Natural killer cell (primary cell): ENCODE measurements around the gene ATP5F1C. TPM values are rescaled to one million over a fixed set of nuclear protein-coding genes. Genes with fewer than 3 reads are reported as not detected.

Source experiments
- ATAC-seq, 3 donors: fragments of 150-1000 bp in 2 of 3; fragments of 200-7000 bp in 1 of 3; cut with Tn5 transposase; 1 replicate in 1 of 3; 2 replicates in 2 of 3; pipeline ENCODE4 v1.10.0; 2021; ENCODE audit warnings: mild to moderate bottlenecking in 2 of 3, moderate library complexity in 2 of 3
- DNase-seq, 2 donors: peaks; one replicate each; pipeline versions ENCODE4 v3.0.0 to v3.0.0-alpha.2; 2013 to 2021; ENCODE audit warnings: mixed read lengths in 1 of 2
- H3K27ac ChIP-seq: one replicate; pipeline ENCODE4 v1.5.1; 2013; ENCODE audit warnings: mild to moderate bottlenecking, low read length
- H3K27me3 ChIP-seq: one replicate; pipeline ENCODE4 v1.6.1; 2013; ENCODE audit warnings: low read length; ENCODE audit not compliant: control insufficient read depth, insufficient read depth
- H3K36me3 ChIP-seq: one replicate; pipeline ENCODE4 v1.6.1; 2013; ENCODE audit warnings: low read length; ENCODE audit not compliant: control insufficient read depth, insufficient read depth
- H3K4me1 ChIP-seq: one replicate; pipeline ENCODE4 v1.6.1; 2013; ENCODE audit warnings: low read length; ENCODE audit not compliant: control insufficient read depth, insufficient read depth
- H3K4me3 ChIP-seq: one replicate; pipeline ENCODE4 v1.5.1; 2013; ENCODE audit warnings: low read length
- H3K9me3 ChIP-seq: one replicate; pipeline ENCODE4 v1.6.1; 2013; ENCODE audit warnings: low read length; ENCODE audit not compliant: control insufficient read depth, insufficient read depth
- H3K27ac Mint-ChIP-seq, 2 donors: one replicate each; pipeline ENCODE4 v1.8.0; 2022; ENCODE audit warnings: mild to moderate bottlenecking in 2 of 2, mixed read lengths in 2 of 2, moderate library complexity in 1 of 2
- H3K27me3 Mint-ChIP-seq, 2 donors: one replicate each; pipeline ENCODE4 v1.8.0; 2022; ENCODE audit warnings: low read depth in 2 of 2, mixed read lengths in 2 of 2
- H3K36me3 Mint-ChIP-seq: one replicate; pipeline ENCODE4 v1.8.0; 2022; ENCODE audit warnings: mixed read lengths
- H3K4me1 Mint-ChIP-seq, 2 donors: one replicate each; pipeline ENCODE4 v1.8.0; 2022; ENCODE audit warnings: mixed read lengths in 2 of 2
- H3K4me3 Mint-ChIP-seq: one replicate; pipeline ENCODE4 v1.8.0; 2022; ENCODE audit warnings: mild to moderate bottlenecking, moderate library complexity, mixed read lengths
- H3K9me3 Mint-ChIP-seq, 2 donors: one replicate each; pipeline ENCODE4 v1.8.0; 2022; ENCODE audit warnings: mixed read lengths in 2 of 2
- WGBS: methylation state at CpG from one replicate; pipeline ENCODE4 v1.1.7; 2013; ENCODE audit warnings: missing lambda C conversion rate; ENCODE audit not compliant: insufficient coverage; 5-methylcytosine and 5-hydroxymethylcytosine counted together
- intact Hi-C: fragments of 100-400 bp; cut with micrococcal nuclease; formaldehyde crosslinking; loops from one replicate; pipeline ENCODE4 v1.14.2; 2022
- total RNA-seq, 4 donors: library from RNA; stranded (reverse); fragments of 120-200 nt in 1 of 4; gene quantifications; one replicate each; pipeline versions ENCODE4 v1.2.3 to v1.2.4, GENCODE V29; 2013 to 2022
- TF ChIP-seq, protein P1 (sequence below): fragments of 200-600 bp; IDR thresholded peaks from one replicate; pipeline ENCODE4 v1.8.0; 2022; ENCODE audit warnings: antibody characterized with exemption

Gene ATP5F1C
- total RNA-seq, 3 donors from 2014 or later (not counting 1 experiment from before 2014, with no cell fraction given): 127 to 145 (median 135) TPM

DNA sequence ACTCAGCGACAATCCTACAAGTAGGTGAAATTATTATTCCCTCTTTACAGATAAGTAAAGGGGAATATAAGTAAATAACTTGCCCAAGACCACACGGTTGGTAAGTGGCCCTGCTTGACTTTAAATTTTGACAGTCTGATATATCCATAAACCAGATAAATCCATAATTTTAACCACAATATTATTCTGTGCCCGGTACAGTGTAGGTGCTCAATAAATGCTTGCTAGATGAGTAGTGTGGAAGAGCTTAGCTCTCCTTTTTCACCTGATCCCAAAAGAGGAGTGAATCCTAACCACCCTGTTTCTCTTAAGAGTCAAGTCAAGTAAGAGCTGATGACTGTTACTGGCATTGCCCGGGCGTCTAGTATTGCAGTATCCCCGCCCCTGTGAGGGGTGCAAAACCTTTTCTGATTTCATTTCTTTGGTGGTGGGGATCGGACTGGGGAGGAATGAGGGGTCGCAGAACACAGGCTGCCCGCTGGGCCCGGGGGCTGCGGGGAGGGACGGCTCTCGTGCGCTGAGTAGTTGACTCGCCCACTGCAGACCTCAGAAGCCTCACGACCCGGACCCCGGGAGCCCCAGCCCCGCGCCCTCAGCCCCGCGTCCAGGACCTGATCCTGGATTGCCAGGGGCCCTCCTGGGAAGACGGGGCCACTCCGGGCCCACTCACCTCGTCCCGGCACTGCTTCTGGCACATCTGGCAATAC, 674 bp upstream of the ATP5F1C start:
- Histone ChIP-seq H3K4me3 (peak overlapping the region; percentile 87), H3K27me3 (no peaks in the 10 kb centered on the region), H3K9me3 (no peaks in the 10 kb centered on the region), H3K4me1 (peaks cover 19% of the 10 kb centered on the region), H3K36me3 (peaks cover 5% of the 10 kb centered on the region), H3K27ac (peak overlapping the region; percentile 63)
- Mint-ChIP-seq H3K4me1 (peaks cover 31 to 38% of the 10 kb centered on the region in 2 donors), H3K4me3 (no peak overlapping the region), H3K27me3 (no peaks in the 10 kb centered on the region), H3K36me3 (no peaks in the 10 kb centered on the region), H3K27ac (no peak overlapping the region), H3K9me3 (no peaks in the 10 kb centered on the region)
- DNase-seq (peak in 1 of 2 donors; percentile 23), ATAC-seq (peak in 1 of 3 donors; percentile 3)
- under 1% methylated on average over 24 of the region's 26 CpGs for WGBS
- intact Hi-C loops: no loop called here
- TF ChIP-seq, protein P1, sequence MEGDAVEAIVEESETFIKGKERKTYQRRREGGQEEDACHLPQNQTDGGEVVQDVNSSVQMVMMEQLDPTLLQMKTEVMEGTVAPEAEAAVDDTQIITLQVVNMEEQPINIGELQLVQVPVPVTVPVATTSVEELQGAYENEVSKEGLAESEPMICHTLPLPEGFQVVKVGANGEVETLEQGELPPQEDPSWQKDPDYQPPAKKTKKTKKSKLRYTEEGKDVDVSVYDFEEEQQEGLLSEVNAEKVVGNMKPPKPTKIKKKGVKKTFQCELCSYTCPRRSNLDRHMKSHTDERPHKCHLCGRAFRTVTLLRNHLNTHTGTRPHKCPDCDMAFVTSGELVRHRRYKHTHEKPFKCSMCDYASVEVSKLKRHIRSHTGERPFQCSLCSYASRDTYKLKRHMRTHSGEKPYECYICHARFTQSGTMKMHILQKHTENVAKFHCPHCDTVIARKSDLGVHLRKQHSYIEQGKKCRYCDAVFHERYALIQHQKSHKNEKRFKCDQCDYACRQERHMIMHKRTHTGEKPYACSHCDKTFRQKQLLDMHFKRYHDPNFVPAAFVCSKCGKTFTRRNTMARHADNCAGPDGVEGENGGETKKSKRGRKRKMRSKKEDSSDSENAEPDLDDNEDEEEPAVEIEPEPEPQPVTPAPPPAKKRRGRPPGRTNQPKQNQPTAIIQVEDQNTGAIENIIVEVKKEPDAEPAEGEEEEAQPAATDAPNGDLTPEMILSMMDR: no peak

DNA sequence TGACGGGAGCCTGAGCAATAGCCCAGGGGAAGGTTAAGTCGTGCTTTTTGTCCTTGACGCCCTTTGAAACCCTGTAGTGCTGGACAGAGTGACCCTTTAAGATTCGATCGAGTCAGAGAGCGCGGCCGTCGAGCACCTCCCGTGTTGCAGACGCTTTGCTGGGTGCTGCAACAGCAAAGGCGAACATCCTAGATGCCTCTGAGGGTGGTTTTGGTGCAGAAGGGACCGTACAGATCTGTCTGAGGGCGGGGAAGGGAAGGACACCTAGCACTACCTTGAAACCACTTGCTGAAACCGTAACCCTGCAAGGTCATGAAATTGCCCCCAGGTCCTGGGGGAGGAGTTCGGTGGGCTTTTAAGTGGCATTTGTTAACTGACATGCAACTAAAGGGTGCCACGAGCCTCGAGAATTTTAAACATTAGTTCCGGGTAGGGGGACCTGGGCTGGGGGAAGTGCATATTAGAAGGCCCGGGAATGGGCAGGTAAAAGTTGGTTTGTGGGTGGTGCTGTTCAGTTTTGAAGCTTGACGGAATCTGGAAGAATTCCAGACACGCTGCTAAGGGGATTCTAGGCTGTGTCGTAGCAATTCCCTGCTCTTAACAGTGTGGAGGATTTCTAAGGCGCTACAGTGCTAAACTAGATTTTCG, 786 bp downstream of the ATP5F1C start:
- Mint-ChIP-seq H3K27ac (no peak overlapping the region), H3K4me1 (peaks cover 44 to 48% of the 10 kb centered on the region in 2 donors), H3K9me3 (no peaks in the 10 kb centered on the region), H3K4me3 (no peak overlapping the region), H3K27me3 (no peaks in the 10 kb centered on the region), H3K36me3 (no peaks in the 10 kb centered on the region)
- 4% methylated on average over 24 of the region's 25 CpGs for WGBS
- no peak for DNase-seq
- H3K4me3 ChIP-seq: peak overlapping the region; percentile 87
- H3K27ac ChIP-seq: peak overlapping the region; percentile 63
- peaks cover 19% of the 10 kb centered on the region for H3K4me1 ChIP-seq
- TF ChIP-seq, protein P1: no peak
- H3K27me3 ChIP-seq: no peaks in the 10 kb centered on the region
- intact Hi-C loops: loop anchor here (1.0 kb wide), 1 partner anchor 30 kb away; the partner anchor contains the start of gene TAF3
- H3K36me3 ChIP-seq: peaks cover 9% of the 10 kb centered on the region
- no peak for ATAC-seq
- no peaks in the 10 kb centered on the region for H3K9me3 ChIP-seq

DNA sequence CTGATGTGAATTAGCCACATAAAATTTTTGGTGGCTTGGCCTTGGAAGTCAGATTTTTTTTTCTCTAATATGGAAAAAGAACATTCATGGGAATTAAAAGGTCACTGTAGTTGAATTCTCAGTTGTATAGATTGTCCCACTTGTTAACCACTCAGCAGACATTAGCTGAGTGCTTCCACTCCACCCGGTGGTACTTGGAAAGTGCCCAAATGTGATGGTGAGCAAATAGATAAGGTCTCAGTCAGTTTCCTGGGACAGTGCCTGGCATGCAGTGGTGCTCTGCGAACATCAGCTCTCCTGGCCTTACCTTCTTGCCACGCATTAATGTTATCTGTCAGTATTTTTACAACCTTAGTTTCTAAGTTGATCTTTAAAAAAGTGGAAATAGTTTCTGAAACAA, 1.4 kb downstream of the ATP5F1C start:
- TF ChIP-seq, protein P1: no peak
- intact Hi-C loops: no loop called here
- ATAC-seq: no peak
- Histone ChIP-seq H3K27me3 (no peaks in the 10 kb centered on the region), H3K9me3 (no peaks in the 10 kb centered on the region), H3K36me3 (peaks cover 9% of the 10 kb centered on the region), H3K4me3 (no peak overlapping the region), H3K4me1 (peaks cover 19% of the 10 kb centered on the region), H3K27ac (no peak overlapping the region)
- WGBS: 60% methylated on average over 3 of the region's 3 CpGs
- no peaks in the 10 kb centered on the region for H3K27me3 Mint-ChIP-seq
- no peak overlapping the region for H3K4me3 Mint-ChIP-seq
- no peaks in the 10 kb centered on the region for H3K36me3 Mint-ChIP-seq
- no peaks in the 10 kb centered on the region for H3K9me3 Mint-ChIP-seq
- H3K27ac Mint-ChIP-seq: no peak overlapping the region
- H3K4me1 Mint-ChIP-seq: peaks cover 50 to 51% of the 10 kb centered on the region in 2 donors
- peak in 1 of 2 donors; percentile 9 for DNase-seq
